WTC11 (cell line): Measurements from ENCODE around the gene RS1.

ENCODE experiments used
- FOXK1 ChIP-seq: sonication (generic); formaldehyde crosslinking; IDR thresholded peaks from 2 replicates; pipeline ENCODE4 v1.8.0; 2022; ENCODE audit warnings: mild to moderate bottlenecking, moderate library complexity, missing genetic modification reagents
- NFYB ChIP-seq: sonication (generic); formaldehyde crosslinking; conservative IDR thresholded peaks from 2 replicates; pipeline ENCODE4 v1.8.0; 2022; ENCODE audit warnings: low read depth, missing genetic modification reagents
- TF ChIP-seq, protein P1 (sequence below): fragments of 200-600 bp; IDR thresholded peaks from 2 replicates; pipeline ENCODE4 v1.8.0; 2022; ENCODE audit warnings: antibody characterized with exemption

GRCh38 chrX:18652636-18653035 is 19.3 kb downstream of the RS1 start:
- TF ChIP-seq NFYB (CRISPR knock-in tag) (no peak), FOXK1 (no peak)
- TF ChIP-seq, protein P1, sequence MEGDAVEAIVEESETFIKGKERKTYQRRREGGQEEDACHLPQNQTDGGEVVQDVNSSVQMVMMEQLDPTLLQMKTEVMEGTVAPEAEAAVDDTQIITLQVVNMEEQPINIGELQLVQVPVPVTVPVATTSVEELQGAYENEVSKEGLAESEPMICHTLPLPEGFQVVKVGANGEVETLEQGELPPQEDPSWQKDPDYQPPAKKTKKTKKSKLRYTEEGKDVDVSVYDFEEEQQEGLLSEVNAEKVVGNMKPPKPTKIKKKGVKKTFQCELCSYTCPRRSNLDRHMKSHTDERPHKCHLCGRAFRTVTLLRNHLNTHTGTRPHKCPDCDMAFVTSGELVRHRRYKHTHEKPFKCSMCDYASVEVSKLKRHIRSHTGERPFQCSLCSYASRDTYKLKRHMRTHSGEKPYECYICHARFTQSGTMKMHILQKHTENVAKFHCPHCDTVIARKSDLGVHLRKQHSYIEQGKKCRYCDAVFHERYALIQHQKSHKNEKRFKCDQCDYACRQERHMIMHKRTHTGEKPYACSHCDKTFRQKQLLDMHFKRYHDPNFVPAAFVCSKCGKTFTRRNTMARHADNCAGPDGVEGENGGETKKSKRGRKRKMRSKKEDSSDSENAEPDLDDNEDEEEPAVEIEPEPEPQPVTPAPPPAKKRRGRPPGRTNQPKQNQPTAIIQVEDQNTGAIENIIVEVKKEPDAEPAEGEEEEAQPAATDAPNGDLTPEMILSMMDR, result no peak
